K562 (cell line): ENCODE measurements around the gene PRAME. TPM values are rescaled to one million over a fixed set of nuclear protein-coding genes. Genes with fewer than 3 reads are reported as not detected.

Experiments used
- ATAC-seq: fragments of 200-7000 bp; cut with Tn5 transposase; 3 replicates; pipeline ENCODE4 v1.9.1; 2020; ENCODE audit warnings: moderate library complexity
- BruUV-seq: library from RNA; stranded (reverse); fragments of 400-500 nt; replicated peaks from 2 replicates; lab custom pipeline; 2021; lab: Mats Ljungman, UMichigan
- CTCF ChIA-PET: fragments of 300-600 bp; formaldehyde crosslinking; extraction: SDS; loops from one replicate; lab custom pipeline; 2021; ENCODE audit warnings: low intra/inter-chr PET ratio; lab: Yijun Ruan, JAX
- POLR2A ChIA-PET: fragments of 300-600, 350-650 bp; sonication (Branson Sonifier 250); formaldehyde crosslinking; extraction: SDS; loops from one replicate; lab custom pipeline; 2021; ENCODE audit warnings: antibody characterized with exemption, inconsistent platforms; lab: Yijun Ruan, JAX
- DNase-seq, 4 experiments: peaks; one replicate each; pipeline versions ENCODE4 v3.0.0 to v3.0.0-alpha.2; 2011 to 2018; ENCODE audit warnings: low spot score in 3 of 4, mixed read lengths in 3 of 4; ENCODE audit errors: extremely low read depth in 1 of 4
- FAIRE-seq: peaks from 2 replicates; lab custom pipeline; 2011; peaks lifted over from hg19 to GRCh38; lab: Jason Lieb, UNC
- H2AFZ ChIP-seq: 2 replicates; pipeline ENCODE4 v1.6.0; 2011; ENCODE audit warnings: low read depth, low read length, control low read depth, inconsistent platforms
- H3K27ac ChIP-seq: fragments of 200-600 bp; 3 replicates; pipeline ENCODE4 v1.8.0; 2011; ENCODE audit warnings: low read depth, mild to moderate bottlenecking, control low read depth, inconsistent platforms, low read length, moderate library complexity, mixed read lengths; ENCODE audit errors: extremely low read depth
- H3K27me3 ChIP-seq, 2 experiments: fragments of 300-600 bp in 1 of 2; 2 replicates in 1 of 2; 3 replicates in 1 of 2; pipeline versions ENCODE4 v1.6.0 to v1.8.0; 2011; ENCODE audit warnings: inconsistent platforms in 2 of 2, low read length in 2 of 2, mild to moderate bottlenecking in 1 of 2, mixed read lengths in 1 of 2, moderate library complexity in 1 of 2; ENCODE audit not compliant: control insufficient read depth in 2 of 2, insufficient read depth in 2 of 2
- H3K36me3 ChIP-seq: fragments of 300-600 bp; 3 replicates; pipeline ENCODE4 v1.8.0; 2011; ENCODE audit warnings: mild to moderate bottlenecking, low read length, inconsistent platforms; ENCODE audit not compliant: control insufficient read depth, insufficient read depth
- H3K4me1 ChIP-seq, 2 experiments: fragments of 200-600 bp in 1 of 2; replicated peaks in 1 of 2; 2 replicates in 1 of 2; 3 replicates in 1 of 2; pipeline versions ENCODE4 v1.5.1 to v1.8.0; 2011; ENCODE audit warnings: inconsistent platforms in 2 of 2, low read length in 2 of 2, mild to moderate bottlenecking in 1 of 2, mixed read lengths in 1 of 2, moderate library complexity in 1 of 2; ENCODE audit not compliant: control insufficient read depth in 2 of 2, insufficient read depth in 2 of 2
- H3K4me2 ChIP-seq: 2 replicates; pipeline ENCODE4 v1.6.1; 2011; ENCODE audit warnings: low read length, control low read depth, inconsistent platforms, mixed read lengths; ENCODE audit not compliant: insufficient read depth
- H3K4me3 ChIP-seq: fragments of 200-600 bp; sonication (generic), shearing (Covaris generic); 2 replicates; pipeline ENCODE4 v1.5.1; 2016; ENCODE audit warnings: control low read depth, inconsistent platforms
- H3K79me2 ChIP-seq: fragments of 200-600 bp; 3 replicates; pipeline ENCODE4 v1.8.0; 2011; ENCODE audit warnings: low read length, inconsistent platforms; ENCODE audit not compliant: control insufficient read depth, insufficient read depth
- H3K9ac ChIP-seq, 2 experiments: 2 replicates each; pipeline versions ENCODE4 v1.6.0 to v1.6.1; 2011; ENCODE audit warnings: low read depth in 2 of 2, low read length in 2 of 2, control low read depth in 1 of 2, inconsistent platforms in 1 of 2, mild to moderate bottlenecking in 1 of 2, mixed read lengths in 1 of 2; ENCODE audit not compliant: insufficient read depth in 1 of 2
- H3K9me1 ChIP-seq: one replicate; pipeline ENCODE4 v1.6.0; 2011; ENCODE audit warnings: inconsistent platforms, mild to moderate bottlenecking, low read length, moderate library complexity; ENCODE audit not compliant: control insufficient read depth, insufficient read depth
- H3K9me3 ChIP-seq: replicated peaks from 2 replicates; pipeline ENCODE4 v1.5.1; 2011; ENCODE audit warnings: low read depth, low read length, inconsistent platforms; ENCODE audit not compliant: control insufficient read depth, insufficient read depth
- H4K20me1 ChIP-seq: replicated peaks from 2 replicates; pipeline ENCODE4 v1.6.1; 2011; ENCODE audit warnings: low read length, inconsistent platforms, mixed read lengths; ENCODE audit not compliant: control insufficient read depth, insufficient read depth
- CEBPG ChIP-seq, 3 experiments: fragments of 200-800 bp in 1 of 3; sonication (Bioruptor generic) in 1 of 3; sonication (generic) in 1 of 3; formaldehyde crosslinking in 1 of 3; IDR thresholded peaks in 2 of 3; conservative IDR thresholded peaks in 1 of 3; 2 replicates each; pipeline versions ENCODE4 v1.6.1 to v1.8.0; 2016 to 2022; ENCODE audit warnings: missing compliant biosample characterization in 2 of 3, missing genetic modification characterization in 2 of 3, mild to moderate bottlenecking in 1 of 3, missing genetic modification reagents in 1 of 3
- HNRNPUL1 ChIP-seq: fragments of 200-400 bp; formaldehyde crosslinking; IDR thresholded peaks from 2 replicates; pipeline ENCODE4 v1.6.1; 2017; ENCODE audit warnings: low read length
- IRF2 ChIP-seq: sonication (generic); formaldehyde crosslinking; IDR thresholded peaks from 2 replicates; pipeline ENCODE4 v1.8.1; 2022; ENCODE audit warnings: mild to moderate bottlenecking, missing genetic modification reagents
- KDM1A ChIP-seq, 2 experiments: fragments of 450-650 bp; IDR thresholded peaks; 2 replicates each; pipeline ENCODE4 v1.6.1; 2016; ENCODE audit warnings: mild to moderate bottlenecking in 2 of 2
- RBM25 ChIP-seq: fragments of 200-400 bp; formaldehyde crosslinking; IDR thresholded peaks from 2 replicates; pipeline ENCODE4 v1.6.1; 2018; ENCODE audit warnings: low read length, low read depth, moderate library complexity; ENCODE audit not compliant: severe bottlenecking
- TSC22D4 ChIP-seq: fragments of 450-650 bp; IDR thresholded peaks from 2 replicates; pipeline ENCODE4 v1.6.1; 2016; ENCODE audit warnings: missing genetic modification characterization, missing biosample characterization, control low read depth
- ZNF318 ChIP-seq, 2 experiments: fragments of 450-650 bp; IDR thresholded peaks; 2 replicates each; pipeline ENCODE4 v1.6.1; 2016; ENCODE audit warnings: mild to moderate bottlenecking in 2 of 2, borderline replicate concordance in 1 of 2, low read depth in 1 of 2, moderate library complexity in 1 of 2
- in situ Hi-C: fragments of 300-500 bp; cut with MboI; formaldehyde crosslinking; loops from 4 replicates; pipeline ENCODE4 v1.15.0; 2018; ENCODE audit warnings: inconsistent platforms, mixed read lengths
- intact Hi-C: fragments of 100-400 bp; cut with micrococcal nuclease; formaldehyde crosslinking; loops from 2 replicates; pipeline ENCODE4 v1.14.2; 2022
- polyA plus RNA-seq, 8 experiments: library from polyadenylated mRNA; depleted of rRNA in 4 of 8; stranded (reverse) in 5 of 8; unstranded in 3 of 8; fragments of >200 nt; fragmentation: Nextera tagmentation in 2 of 8; fragmentation: Illumina TruSeq in 1 of 8; extraction: Ambion mirVana in 2 of 8; extraction: Trizol in 1 of 8; gene quantifications; 2 replicates each; pipeline versions ENCODE4 v1.2.1 to v1.2.3, GENCODE V29; 2011 to 2014; ENCODE audit warnings: inconsistent platforms in 1 of 8, missing spikeins in 1 of 8
- total RNA-seq, 7 experiments: library from RNA; depleted of rRNA in 6 of 7; stranded (reverse); fragments of >200 nt in 6 of 7; fragmentation: Illumina TruSeq in 2 of 7; extraction: Trizol in 2 of 7; gene quantifications; 2 replicates each; pipeline versions ENCODE4 v1.2.1 to v1.2.3, GENCODE V29; 2011 to 2021; ENCODE audit warnings: low replicate concordance in 1 of 7
- TF ChIP-seq, protein P1 (sequence below): fragments of 250-450 bp; sonication (Bioruptor Pico); IDR thresholded peaks from 2 replicates; pipeline ENCODE4 v1.5.0; 2022; ENCODE audit warnings: mild to moderate bottlenecking
- TF ChIP-seq, protein P2 (sequence below): sonication (generic); formaldehyde crosslinking; IDR thresholded peaks from 2 replicates; pipeline ENCODE4 v1.8.1; 2022; ENCODE audit warnings: missing genetic modification reagents

The PRAME gene
- total and polyA plus RNA-seq, 9 of the 15 experiments (the other 6 are each of a cell fraction or from before 2014, with no cell fraction given), result 662 to 2,141 (median 1,142) TPM

DNA sequence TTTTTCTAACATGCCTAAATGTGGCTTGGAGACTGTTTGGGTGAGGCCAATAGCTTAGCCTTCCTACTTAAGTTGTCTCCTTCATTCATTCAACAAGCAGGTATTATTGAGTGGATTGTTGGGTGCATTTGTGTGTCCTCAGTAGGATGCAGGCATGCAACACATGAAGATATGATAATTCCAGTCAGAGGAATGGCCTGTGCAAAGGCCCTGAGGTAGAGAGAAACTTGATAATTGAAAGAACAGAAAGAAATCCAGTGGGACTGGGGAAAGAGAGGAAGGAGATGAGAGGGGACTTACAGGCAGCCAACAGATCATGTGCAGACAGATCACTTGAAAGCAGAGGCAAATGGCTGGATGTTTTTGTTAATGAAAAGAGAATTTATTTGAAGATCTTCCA is 15.3 kb upstream of the PRAME start:
- ChIA-PET CTCF (interaction anchor here (0.5 to 6.0 kb wide), 4 partner anchors 12 to 152 kb away, joined by 3 to 58 read pairs (median 22); no protein-coding TSS in a partner anchor), POLR2A (interaction anchor here (0.7 to 8.0 kb wide), 10 partner anchors 10 to 293 kb away, joined by 3 to 64 read pairs (median 3); partner anchors contain the start of genes PRAME and ZNF280A)
- intact Hi-C loops, result no loop called here
- no peak overlapping the region for H3K27ac ChIP-seq
- DNase-seq (no peak), ATAC-seq (no peak), FAIRE-seq (no peak)
- H3K4me1 ChIP-seq, result peaks cover 0 to 8% of the 10 kb centered on the region in 2 experiments; a peak in 3 of 5 replicates
- in situ Hi-C loops, result no loop called here
- no peak overlapping the region for H3K4me3 ChIP-seq
- BruUV-seq, result no TSS peak
- H3K79me2 ChIP-seq, result no peaks in the 10 kb centered on the region
- H3K4me2 ChIP-seq, result no peak overlapping the region
- H3K9ac ChIP-seq, result no peak overlapping the region
- H2AFZ ChIP-seq, result no peak overlapping the region
- peaks cover 51 to 55% of the 10 kb centered on the region in 2 experiments for H3K27me3 ChIP-seq
- H3K36me3 ChIP-seq, result no peaks in the 10 kb centered on the region
- H3K9me3 ChIP-seq, result no peaks in the 10 kb centered on the region
- H3K9me1 ChIP-seq, result no peaks in the 10 kb centered on the region
- 0 out of 2 replicates have a peak, but pooled peaks cover 8% of the 10 kb centered on the region for H4K20me1 ChIP-seq
- TF ChIP-seq HNRNPUL1 (0 out of 2 replicates have a peak, but pooled peaks have one; percentile 66), KDM1A (IDR thresholded peaks at IDR 0.05) (peak; percentile 52 to 64; a peak in 3 of 4 replicates), CEBPG (CRISPR knock-in tag; IDR thresholded peaks at IDR 0.05) (0 out of 2 replicates have a peak, but pooled peaks have one; percentile 41), CEBPG (tag; conservative IDR thresholded peaks at IDR 0.05 in 1 of 2, IDR thresholded peaks at IDR 0.05 in 1 of 2) (no peak), IRF2 (CRISPR knock-in tag) (0 out of 2 replicates have a peak, but pooled peaks have one; percentile 62), TSC22D4 (tag) (0 out of 2 replicates have a peak, but pooled peaks have one; percentile 62), ZNF318 (IDR thresholded peaks at IDR 0.05; ENCODE audit: borderline replicate concordance in 1 of 2, low read depth in 1 of 2) (no peak), RBM25 (peak; percentile 93)
- TF ChIP-seq, protein P1, sequence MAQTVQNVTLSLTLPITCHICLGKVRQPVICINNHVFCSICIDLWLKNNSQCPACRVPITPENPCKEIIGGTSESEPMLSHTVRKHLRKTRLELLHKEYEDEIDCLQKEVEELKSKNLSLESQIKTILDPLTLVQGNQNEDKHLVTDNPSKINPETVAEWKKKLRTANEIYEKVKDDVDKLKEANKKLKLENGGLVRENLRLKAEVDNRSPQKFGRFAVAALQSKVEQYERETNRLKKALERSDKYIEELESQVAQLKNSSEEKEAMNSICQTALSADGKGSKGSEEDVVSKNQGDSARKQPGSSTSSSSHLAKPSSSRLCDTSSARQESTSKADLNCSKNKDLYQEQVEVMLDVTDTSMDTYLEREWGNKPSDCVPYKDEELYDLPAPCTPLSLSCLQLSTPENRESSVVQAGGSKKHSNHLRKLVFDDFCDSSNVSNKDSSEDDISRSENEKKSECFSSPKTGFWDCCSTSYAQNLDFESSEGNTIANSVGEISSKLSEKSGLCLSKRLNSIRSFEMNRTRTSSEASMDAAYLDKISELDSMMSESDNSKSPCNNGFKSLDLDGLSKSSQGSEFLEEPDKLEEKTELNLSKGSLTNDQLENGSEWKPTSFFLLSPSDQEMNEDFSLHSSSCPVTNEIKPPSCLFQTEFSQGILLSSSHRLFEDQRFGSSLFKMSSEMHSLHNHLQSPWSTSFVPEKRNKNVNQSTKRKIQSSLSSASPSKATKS, result 0 out of 2 replicates have a peak, but pooled peaks have one; percentile 13
- TF ChIP-seq, protein P2, sequence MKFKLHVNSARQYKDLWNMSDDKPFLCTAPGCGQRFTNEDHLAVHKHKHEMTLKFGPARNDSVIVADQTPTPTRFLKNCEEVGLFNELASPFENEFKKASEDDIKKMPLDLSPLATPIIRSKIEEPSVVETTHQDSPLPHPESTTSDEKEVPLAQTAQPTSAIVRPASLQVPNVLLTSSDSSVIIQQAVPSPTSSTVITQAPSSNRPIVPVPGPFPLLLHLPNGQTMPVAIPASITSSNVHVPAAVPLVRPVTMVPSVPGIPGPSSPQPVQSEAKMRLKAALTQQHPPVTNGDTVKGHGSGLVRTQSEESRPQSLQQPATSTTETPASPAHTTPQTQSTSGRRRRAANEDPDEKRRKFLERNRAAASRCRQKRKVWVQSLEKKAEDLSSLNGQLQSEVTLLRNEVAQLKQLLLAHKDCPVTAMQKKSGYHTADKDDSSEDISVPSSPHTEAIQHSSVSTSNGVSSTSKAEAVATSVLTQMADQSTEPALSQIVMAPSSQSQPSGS (CRISPR knock-in tag), result peak; percentile 65; the same call in 1 of the 2 replicates
